GM10847 (cell line): ENCODE measurements around the gene CNN2.
A peak's percentile ranks its signal among the peaks of the same experiment; 100 is the strongest.

Source experiments
- POLR2A ChIP-seq: IDR thresholded peaks from 2 replicates; pipeline ENCODE4 v1.6.1; 2011; ENCODE audit not compliant: insufficient read length; ENCODE audit errors: extremely low read depth

CNN2 gene

DNA sequence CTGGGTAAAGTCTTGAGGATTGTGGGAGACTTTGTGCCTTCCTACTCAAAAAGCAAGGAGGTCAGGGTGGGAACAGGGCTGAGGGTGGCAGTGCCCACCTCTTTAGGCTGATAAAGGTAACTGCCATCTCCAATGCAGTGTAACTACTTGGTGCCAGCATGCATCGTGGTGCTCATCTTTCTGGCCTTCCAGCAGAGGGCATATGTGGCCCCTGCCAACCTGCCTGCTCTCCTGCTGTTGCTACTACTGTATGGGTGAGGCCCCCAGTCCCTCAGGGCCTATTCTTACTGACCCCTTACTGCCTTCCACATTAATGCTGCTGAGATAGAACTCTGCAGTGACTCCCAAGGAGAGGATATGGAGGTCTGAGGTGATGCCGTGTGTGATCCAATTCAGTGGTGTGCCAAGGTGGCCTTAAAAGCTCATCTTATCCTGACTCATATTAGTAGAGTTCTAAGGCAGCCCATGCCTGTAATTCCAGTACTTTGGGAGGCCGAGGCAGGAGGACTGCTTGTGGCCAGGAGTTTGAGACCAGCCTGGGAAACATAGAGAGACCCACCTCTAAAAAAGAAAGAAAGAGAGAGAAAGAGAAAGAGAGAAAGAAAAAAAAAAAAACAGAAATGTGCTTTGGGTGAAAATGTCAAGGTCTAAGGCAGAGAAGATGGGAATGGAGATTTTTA, 30.9 kb downstream of the CNN2 start:
- no peak for TF ChIP-seq POLR2A

DNA sequence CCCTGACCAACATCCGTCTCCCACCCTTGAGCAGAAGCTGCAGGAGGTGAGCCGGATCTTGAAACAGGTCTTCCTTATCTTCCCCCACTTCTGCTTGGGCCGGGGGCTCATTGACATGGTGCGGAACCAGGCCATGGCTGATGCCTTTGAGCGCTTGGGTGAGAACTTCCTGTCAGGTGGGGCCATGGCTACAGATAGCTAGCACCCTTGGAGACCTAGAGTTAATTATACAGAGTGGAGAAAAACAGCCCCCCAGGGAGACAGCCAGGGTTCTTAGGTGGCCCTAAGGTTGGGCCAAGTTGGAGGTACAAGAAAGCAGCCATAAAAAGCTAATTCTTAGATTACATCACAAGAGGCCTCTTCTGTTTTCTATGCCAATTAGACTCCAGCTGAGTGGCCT, 31.7 kb downstream of the CNN2 start:
- TF ChIP-seq POLR2A: no peak

DNA sequence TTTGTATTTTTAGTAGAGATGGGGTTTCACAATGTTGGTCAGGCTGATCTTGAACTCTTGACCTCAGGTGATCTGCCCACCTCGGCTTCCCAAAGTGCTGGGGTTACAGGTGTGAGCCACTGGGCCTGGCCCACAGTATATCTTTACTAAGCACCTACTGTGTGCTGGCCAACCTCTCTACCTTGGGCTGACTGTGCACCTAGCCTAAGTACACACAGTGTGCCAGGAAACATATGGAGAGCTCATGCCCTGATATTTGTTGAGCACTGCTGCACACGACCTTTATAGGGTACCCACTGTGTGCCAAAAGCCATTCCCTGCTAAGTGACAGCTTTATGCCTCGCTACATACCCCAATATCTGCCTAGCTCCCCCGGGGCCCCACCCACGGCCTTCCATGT, 34.3 kb downstream of the CNN2 start:
- TF ChIP-seq POLR2A: no peak

DNA sequence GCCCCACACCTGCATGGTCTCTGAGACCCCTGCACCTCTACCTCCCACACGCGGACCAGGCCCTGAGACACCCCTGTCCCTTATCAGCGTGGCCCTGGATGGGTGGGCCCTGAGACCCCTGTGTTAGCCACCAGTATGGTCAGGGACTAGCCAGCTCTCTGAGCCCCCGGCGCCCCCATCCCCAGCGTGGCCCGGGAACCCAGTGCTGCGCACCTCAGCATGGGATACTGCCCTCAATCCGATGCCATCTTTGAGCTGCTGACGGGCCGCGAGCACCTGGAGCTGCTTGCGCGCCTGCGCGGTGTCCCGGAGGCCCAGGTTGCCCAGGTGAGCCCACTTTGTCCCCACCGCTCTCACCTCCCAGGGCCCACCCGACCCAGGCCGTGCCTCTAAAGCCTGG, 35.6 kb downstream of the CNN2 start:
- no peak for TF ChIP-seq POLR2A

DNA sequence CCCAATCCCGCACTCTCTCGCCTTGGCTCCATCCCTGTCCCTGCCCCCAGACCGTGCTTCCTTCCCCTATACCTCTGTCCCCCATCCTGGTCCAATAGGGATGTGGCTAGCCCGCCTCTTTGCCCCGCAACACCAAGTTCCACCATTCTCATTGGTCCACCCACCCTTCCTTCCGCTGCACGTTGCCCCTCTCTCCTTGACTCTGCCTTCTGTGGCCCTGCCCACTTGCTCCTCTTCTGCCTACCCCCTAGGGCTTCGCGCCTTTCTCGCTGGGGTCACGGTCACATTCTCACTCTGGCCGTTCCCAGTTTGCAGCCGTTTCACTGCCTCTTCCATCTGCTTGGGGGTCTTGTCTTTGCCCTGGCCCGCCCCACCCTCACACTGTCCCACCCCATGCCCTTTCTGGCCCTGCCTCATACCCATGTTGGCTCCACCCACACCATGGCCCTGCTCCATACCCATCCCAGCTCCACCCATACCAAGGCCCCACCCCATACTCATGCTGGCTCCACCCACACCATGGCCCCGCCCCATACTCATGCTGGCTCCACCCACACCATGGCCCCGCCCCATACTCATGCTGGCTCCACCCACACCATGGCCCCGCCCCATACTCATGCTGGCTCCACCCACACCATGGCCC, 36.1 kb downstream of the CNN2 start:
- TF ChIP-seq POLR2A: no peak

DNA sequence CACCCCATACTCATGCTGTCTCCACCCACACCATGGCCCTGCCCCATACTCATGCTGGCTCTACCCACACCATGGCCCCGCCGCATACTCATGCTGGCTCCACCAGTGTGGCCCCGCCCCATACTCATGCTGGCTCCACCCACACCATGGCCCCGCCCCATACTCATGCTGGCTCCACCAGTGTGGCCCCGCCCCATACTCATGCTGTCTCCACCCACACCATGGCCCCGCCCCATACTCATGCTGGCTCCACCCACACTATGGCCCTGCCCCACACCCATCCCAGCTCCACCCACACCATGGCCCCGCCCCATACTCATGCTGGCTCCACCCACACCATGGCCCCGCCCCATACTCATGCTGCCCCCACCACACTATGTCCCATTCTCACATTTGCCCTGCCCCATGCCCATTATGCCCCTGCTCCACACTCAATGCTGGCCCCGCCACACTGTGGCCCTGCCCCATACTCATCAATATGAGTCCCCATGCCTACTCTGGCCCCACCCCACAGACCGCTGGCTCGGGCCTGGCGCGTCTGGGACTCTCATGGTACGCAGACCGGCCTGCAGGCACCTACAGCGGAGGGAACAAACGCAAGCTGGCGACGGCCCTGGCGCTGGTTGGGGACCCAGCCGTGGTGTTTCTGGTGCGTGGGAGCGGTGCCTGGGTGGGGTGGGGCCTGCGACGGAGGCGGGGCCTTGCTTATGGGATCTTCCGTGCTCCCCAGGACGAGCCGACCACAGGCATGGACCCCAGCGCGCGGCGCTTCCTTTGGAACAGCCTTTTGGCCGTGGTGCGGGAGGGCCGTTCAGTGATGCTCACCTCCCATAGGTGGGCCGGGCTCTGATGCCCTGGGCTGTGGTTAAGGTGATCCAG, 36.9 kb downstream of the CNN2 start:
- no peak for TF ChIP-seq POLR2A

DNA sequence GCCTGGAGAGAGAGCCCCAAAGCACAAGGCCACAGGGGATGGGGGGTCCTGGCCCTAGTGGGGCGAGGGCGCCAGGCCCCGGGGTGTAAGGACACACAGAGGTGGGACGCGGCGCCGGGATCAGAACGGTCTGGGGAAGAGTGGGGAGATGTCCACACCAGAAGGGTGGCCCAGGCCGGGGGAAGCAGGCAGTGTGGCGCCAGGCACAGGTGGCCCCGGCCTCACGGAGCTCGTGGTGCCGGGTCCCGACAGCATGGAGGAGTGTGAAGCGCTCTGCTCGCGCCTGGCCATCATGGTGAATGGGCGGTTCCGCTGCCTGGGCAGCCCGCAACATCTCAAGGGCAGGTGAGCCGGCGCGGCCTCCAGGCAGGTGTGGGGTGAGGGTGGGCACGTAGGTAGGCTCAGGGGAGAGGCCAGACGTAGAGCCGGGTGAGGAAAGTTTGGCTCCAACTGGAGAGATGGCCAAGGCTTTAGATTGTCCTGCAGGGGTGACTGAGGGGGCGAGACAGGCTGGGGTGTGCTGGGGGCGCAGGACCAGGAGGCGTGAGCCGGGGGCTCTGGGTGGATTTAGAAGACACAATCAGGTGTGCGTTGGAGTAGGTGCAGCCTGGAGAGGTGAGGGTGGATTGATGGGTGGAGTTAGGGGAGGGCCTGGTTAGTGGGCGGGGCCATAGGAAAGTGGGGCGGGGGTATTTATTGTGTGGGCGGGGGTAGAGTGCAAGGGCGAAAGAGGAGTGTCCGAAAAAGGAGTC, 37.7 kb downstream of the CNN2 start:
- no peak for TF ChIP-seq POLR2A

DNA sequence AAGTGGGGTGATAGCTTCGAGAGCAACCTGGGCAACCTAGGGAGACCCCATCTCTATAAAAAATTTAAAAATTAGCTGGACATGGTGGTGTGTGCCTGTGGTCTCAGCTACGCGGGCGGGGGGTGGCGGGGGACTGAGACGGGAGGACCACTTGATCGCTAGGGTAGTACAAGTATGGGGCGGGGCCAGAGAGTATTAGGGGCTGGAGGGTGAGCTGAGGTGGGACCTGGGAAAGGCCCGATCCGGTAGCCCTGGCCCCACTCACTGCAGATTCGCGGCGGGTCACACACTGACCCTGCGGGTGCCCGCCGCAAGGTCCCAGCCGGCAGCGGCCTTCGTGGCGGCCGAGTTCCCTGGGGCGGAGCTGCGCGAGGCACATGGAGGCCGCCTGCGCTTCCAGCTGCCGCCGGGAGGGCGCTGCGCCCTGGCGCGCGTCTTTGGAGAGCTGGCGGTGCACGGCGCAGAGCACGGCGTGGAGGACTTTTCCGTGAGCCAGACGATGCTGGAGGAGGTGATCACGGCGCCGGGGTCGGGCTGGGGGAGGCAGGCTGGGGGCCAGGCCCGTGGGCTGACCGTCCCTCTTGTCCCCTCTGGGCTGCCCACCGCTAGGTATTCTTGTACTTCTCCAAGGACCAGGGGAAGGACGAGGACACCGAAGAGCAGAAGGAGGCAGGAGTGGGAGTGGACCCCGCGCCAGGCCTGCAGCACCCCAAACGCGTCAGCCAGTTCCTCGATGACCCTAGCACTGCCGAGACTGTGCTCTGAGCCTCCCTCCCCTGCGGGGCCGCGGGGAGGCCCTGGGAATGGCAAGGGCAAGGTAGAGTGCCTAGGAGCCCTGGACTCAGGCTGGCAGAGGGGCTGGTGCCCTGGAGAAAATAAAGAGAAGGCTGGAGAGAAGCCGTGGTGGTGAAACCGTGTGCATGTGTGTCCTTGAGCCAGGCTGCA, 38.5 kb downstream of the CNN2 start:
- TF ChIP-seq POLR2A: no peak

DNA sequence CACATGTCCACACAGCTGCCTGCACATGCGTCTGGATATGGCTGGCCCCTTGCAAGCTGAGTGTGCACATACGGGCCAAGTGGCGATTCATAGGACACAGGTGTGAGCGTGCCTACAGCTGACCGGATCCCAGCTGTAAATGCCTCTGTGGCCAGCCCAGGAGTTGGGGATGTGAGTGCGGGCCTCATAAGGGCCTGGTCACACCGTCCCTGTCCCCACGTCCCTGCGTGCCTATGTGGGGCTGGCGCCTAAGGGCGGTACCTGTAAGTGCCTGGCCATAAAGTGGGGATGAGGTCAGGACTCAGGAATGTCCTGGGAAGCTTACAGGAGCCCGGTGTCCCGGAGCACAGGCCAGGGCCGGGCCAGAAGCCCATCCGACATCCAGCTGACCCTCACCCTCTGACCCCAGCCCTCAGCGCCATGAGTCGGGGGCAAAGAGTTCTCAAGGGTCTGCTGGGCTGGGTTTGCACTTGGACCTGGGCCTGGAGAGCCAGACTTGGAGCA, 39.2 kb downstream of the CNN2 start:
- no peak for TF ChIP-seq POLR2A

DNA sequence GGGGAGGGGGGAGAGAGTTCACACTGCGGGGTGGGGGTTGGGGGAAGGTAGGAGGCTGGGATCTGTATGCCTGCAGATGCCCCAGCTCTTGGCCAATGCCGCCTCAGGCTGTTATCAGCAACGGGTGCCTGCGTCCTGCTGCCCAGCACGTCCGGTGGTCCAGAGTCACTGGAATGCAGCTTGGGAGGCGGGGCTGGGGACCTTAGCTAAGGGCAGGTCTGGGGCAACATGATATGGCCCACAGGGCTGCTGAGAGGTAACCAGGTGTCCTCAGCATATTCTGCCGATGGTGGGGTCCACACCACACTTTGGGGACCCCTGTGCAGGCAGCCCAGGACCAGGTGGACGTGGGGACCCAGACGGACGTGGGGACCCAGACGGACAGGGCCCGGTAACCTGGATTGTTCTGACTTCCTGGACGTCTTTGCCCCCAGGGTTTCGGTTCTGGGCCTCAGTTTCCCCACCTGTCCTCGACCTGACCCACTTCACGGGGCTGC, 39.9 kb downstream of the CNN2 start:
- TF ChIP-seq POLR2A: no peak

DNA sequence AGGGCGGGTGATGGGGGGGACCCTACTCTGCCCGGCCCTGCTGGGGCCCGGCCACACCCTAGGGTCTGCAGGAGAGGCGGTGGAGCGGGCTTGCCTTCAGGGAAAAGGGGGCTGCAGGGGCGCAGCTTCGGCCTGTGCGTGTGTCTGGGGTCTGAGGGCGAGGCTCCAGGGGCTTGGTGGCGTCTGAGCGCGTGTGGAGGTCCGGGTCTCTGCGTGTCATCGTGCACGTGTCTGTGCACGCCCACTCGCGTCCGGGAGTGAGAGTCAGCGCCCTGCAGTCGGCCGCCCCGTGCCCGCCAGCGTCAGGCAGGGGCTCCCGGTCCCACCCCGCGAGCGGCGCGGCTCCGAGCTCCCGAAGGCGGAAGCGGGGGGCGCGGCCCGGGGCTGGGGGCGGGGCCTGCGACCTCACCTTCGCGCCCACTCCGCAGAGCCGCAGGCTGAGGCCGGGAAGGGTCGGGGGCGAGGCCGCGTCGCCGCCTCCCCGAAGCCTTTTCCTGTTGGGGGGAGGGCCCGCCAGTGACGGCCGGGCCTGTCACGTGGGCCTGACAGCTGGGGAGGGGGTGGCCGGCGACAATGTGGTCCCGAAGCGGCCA, 40.4 kb downstream of the CNN2 start, which contains the start of gene ARHGAP45:
ARHGAP45 (plus strand) TSS at position 420 of the 593 bp plus-strand sequence. CDS start 239 bp downstream, outside the sequence.
- peak; percentile 36 for TF ChIP-seq POLR2A

DNA sequence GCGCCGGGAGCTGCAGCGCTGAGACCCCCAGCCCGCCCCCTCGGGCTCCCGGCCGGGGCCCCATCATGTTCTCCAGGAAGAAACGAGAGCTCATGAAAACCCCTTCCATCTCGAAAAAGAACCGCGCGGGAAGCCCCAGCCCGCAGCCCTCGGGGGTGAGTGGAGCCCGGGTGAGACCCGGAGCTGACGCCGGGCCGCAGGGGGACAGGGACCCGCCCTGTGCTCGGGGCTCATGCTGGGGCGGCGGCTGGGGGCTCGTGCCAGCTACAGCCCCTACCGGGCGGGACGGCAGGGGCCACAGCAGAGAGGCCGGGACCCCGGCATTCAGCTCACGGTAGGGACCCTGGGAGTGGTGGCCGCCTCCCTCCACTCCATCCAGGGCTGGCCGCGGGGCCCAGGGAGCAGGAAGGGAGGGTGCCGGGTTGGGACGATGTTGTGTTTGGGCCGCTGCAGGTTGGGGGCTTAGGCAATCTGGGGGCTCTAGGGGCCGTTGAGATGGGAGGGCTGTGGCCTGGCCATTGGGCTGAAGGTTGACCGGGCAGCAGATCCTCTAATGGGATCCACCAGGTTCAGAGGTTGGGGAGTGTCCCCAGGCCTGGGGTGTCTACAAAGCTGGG, 41.0 kb downstream of the CNN2 start:
- TF ChIP-seq POLR2A: peak; percentile 4
